Erythroblast (primary cell): ENCODE measurements around the gene LARGE1.

Source experiments
- GATA1 ChIP-seq: IDR thresholded peaks from 2 replicates; pipeline ENCODE4 v1.6.1; 2011; ENCODE audit warnings: low read depth, mild to moderate bottlenecking, control low read depth, low read length, moderate library complexity
- POLR2A ChIP-seq: IDR thresholded peaks from 2 replicates; pipeline ENCODE4 v1.6.1; 2011; ENCODE audit warnings: mild to moderate bottlenecking, low read length

- TF ChIP-seq POLR2A (no peak), GATA1 (no peak)
Observed at GRCh38 chr22:33573479-33573878, 346.8 kb downstream of the LARGE1 start.
